Measurements from ENCODE around the gene CACNA2D3. TPM values are rescaled to one million over a fixed set of nuclear protein-coding genes. Genes with fewer than 3 reads are reported as not detected.

The CACNA2D3 gene
- total RNA-seq, 1 donor from 2014 or later: not detected

DNA sequence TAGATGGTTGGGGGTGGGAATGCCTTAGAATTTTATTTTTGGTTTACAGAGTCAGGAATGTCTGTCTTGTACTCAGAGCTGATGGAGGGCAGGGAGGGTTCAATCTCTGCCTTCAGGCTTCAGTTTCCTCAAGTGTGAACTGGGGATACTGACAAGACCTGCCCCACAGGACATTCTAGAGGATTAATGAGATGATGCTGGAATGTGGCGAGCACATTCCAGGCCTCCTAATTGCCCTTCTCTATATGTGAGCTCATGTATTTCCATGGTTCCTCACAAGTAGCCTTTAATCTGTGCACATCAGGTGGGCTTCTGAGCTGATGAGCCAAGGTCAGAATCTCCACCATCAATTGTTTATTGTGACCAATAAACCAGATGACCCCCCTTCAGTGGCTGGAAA is 90.4 kb downstream of the CACNA2D3 start:
- no peak overlapping the region for H3K4me2 ChIP-seq
- H4K20me1 ChIP-seq (ENCODE audit: low read depth): no peaks in the 10 kb centered on the region
- Mint-ChIP-seq H3K27ac (no peak overlapping the region), H3K4me1 (peaks cover 13% of the 10 kb centered on the region), H3K36me3 (no peaks in the 10 kb centered on the region), H3K4me3 (no peak overlapping the region), H3K9me3 (peaks cover 8% of the 10 kb centered on the region), H3K27me3 (ENCODE audit: insufficient read depth, low read depth) (peaks cover 4% of the 10 kb centered on the region)
- H3F3A ChIP-seq (ENCODE audit: low read depth): no peaks in the 10 kb centered on the region
- H3K79me2 ChIP-seq (ENCODE audit: low read depth): no peaks in the 10 kb centered on the region
- DNase-seq (ENCODE audit: low spot score): no peak
- no peaks in the 10 kb centered on the region for H3K27me3 ChIP-seq
- no peaks in the 10 kb centered on the region for H3K36me3 ChIP-seq
- TF ChIP-seq, protein P1, sequence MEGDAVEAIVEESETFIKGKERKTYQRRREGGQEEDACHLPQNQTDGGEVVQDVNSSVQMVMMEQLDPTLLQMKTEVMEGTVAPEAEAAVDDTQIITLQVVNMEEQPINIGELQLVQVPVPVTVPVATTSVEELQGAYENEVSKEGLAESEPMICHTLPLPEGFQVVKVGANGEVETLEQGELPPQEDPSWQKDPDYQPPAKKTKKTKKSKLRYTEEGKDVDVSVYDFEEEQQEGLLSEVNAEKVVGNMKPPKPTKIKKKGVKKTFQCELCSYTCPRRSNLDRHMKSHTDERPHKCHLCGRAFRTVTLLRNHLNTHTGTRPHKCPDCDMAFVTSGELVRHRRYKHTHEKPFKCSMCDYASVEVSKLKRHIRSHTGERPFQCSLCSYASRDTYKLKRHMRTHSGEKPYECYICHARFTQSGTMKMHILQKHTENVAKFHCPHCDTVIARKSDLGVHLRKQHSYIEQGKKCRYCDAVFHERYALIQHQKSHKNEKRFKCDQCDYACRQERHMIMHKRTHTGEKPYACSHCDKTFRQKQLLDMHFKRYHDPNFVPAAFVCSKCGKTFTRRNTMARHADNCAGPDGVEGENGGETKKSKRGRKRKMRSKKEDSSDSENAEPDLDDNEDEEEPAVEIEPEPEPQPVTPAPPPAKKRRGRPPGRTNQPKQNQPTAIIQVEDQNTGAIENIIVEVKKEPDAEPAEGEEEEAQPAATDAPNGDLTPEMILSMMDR (IDR thresholded peaks at IDR 0.05): no peak
- TF ChIP-seq EZH2phosphoT487 (IDR thresholded peaks at IDR 0.05) (no peak), EZH2 (IDR thresholded peaks at IDR 0.05) (no peak)
- H3K9ac ChIP-seq: no peak overlapping the region
- H3K9me3 ChIP-seq (ENCODE audit: low read depth): no peaks in the 10 kb centered on the region
- peaks cover 8% of the 10 kb centered on the region for H3K4me1 ChIP-seq
- H2AFZ ChIP-seq (replicated peaks): no peak overlapping the region
- H3K27ac ChIP-seq: no peak overlapping the region
- no peak overlapping the region for H3K4me3 ChIP-seq

DNA sequence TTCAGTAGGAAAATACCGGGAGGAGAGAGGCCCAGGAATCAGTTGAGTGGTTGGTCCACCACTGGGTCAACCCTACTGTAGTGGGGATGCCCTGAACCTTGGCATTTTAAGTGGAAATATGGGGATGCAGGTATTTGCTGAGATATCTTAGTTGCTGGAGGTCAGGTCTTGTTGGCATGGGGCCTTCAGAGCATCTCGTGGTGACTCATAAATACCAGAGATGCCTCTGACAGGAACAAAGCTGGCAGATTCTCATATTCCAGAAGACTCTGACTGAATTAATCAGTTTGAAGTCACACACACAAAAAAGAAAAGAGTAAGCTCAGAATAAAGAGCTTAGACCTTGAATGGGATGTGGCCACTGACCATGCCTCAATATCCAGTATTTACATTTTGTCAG is 91.6 kb downstream of the CACNA2D3 start:
- no peak overlapping the region for H2AFZ ChIP-seq (replicated peaks)
- H3K27ac Mint-ChIP-seq: no peak overlapping the region
- H3F3A ChIP-seq (ENCODE audit: low read depth): no peaks in the 10 kb centered on the region

DNA sequence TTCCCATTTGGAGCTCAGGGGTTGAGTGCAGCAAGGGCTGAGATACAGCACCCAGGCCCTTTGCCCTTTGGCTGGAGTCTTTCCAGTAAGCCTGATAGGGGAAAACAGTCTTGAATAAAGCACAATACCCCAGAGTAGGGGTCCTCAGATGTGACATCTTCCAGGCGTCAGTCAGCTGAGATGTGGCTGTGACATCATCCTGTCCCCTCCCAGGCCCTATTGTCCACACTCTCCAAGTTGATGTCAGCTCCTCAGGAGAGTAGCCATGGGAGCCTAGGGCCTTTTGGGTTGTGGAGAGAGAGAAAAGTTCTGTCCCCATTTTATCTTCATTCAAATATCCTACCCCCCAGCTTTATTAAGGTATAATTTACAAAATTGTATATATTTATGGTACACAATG is 92.5 kb downstream of the CACNA2D3 start:
- H3K4me3 ChIP-seq: no peak overlapping the region
- no peak overlapping the region for H3K4me2 ChIP-seq
- no peak for TF ChIP-seq EZH2phosphoT487 (IDR thresholded peaks at IDR 0.05)
- TF ChIP-seq EZH2 (IDR thresholded peaks at IDR 0.05): no peak
- TF ChIP-seq, protein P1 (IDR thresholded peaks at IDR 0.05): no peak
- no peak overlapping the region for H3K27ac ChIP-seq
- H3K79me2 ChIP-seq (ENCODE audit: low read depth): no peaks in the 10 kb centered on the region
- peaks cover 5% of the 10 kb centered on the region for H3K9me3 Mint-ChIP-seq
- no peaks in the 10 kb centered on the region for H4K20me1 ChIP-seq (ENCODE audit: low read depth)
- H3K27ac Mint-ChIP-seq: no peak overlapping the region
- H3K27me3 ChIP-seq: no peaks in the 10 kb centered on the region
- H3K4me1 ChIP-seq: peaks cover 8% of the 10 kb centered on the region
- no peaks in the 10 kb centered on the region for H3K36me3 ChIP-seq
- no peak overlapping the region for H3K9ac ChIP-seq
- no peaks in the 10 kb centered on the region for H3K9me3 ChIP-seq (ENCODE audit: low read depth)
- no peak for DNase-seq (ENCODE audit: low spot score)
- H3K36me3 Mint-ChIP-seq: no peaks in the 10 kb centered on the region
- peaks cover 4% of the 10 kb centered on the region for H3K27me3 Mint-ChIP-seq (ENCODE audit: insufficient read depth, low read depth)
- H3K4me1 Mint-ChIP-seq: peaks cover 13% of the 10 kb centered on the region
- no peak overlapping the region for H3K4me3 Mint-ChIP-seq
- no peaks in the 10 kb centered on the region for H3F3A ChIP-seq (ENCODE audit: low read depth)
- H2AFZ ChIP-seq (replicated peaks): no peak overlapping the region

More for the DNA sequence above, 91.6 kb downstream of the CACNA2D3 start:
- no peak overlapping the region for H3K4me2 ChIP-seq
- no peaks in the 10 kb centered on the region for H3K79me2 ChIP-seq (ENCODE audit: low read depth)
- H3K4me3 ChIP-seq: no peak overlapping the region
- peaks cover 8% of the 10 kb centered on the region for H3K4me1 ChIP-seq
- H3K27ac ChIP-seq: no peak overlapping the region
- no peaks in the 10 kb centered on the region for H4K20me1 ChIP-seq (ENCODE audit: low read depth)
- no peaks in the 10 kb centered on the region for H3K36me3 Mint-ChIP-seq
- peaks cover 5% of the 10 kb centered on the region for H3K9me3 Mint-ChIP-seq
- H3K9ac ChIP-seq: no peak overlapping the region
- no peaks in the 10 kb centered on the region for H3K9me3 ChIP-seq (ENCODE audit: low read depth)
- peaks cover 4% of the 10 kb centered on the region for H3K27me3 Mint-ChIP-seq (ENCODE audit: insufficient read depth, low read depth)
- no peaks in the 10 kb centered on the region for H3K27me3 ChIP-seq
- TF ChIP-seq, protein P1 (IDR thresholded peaks at IDR 0.05): no peak
- TF ChIP-seq EZH2phosphoT487 (IDR thresholded peaks at IDR 0.05): no peak
- no peak for TF ChIP-seq EZH2 (IDR thresholded peaks at IDR 0.05)
- DNase-seq (ENCODE audit: low spot score): no peak
- peaks cover 13% of the 10 kb centered on the region for H3K4me1 Mint-ChIP-seq
- H3K4me3 Mint-ChIP-seq: no peak overlapping the region
- H3K36me3 ChIP-seq: no peaks in the 10 kb centered on the region
